Loucy (cell line): Measurements from ENCODE around the gene ATP9A.

ENCODE experiments used
- H2AFZ ChIP-seq: fragments of 200-600 bp; sonication (generic); 2 replicates; pipeline ENCODE4 v1.6.0; 2016; ENCODE audit warnings: antibody characterized with exemption, mild to moderate bottlenecking, low read length, moderate library complexity
- H3F3A ChIP-seq: fragments of 200-600 bp; 2 replicates; pipeline ENCODE4 v1.6.0; 2016; ENCODE audit warnings: antibody characterized with exemption, low read depth, mild to moderate bottlenecking
- H3K27me3 ChIP-seq: fragments of 200-600 bp; sonication (generic); 2 replicates; pipeline ENCODE4 v1.6.1; 2014; ENCODE audit warnings: low read length, mild to moderate bottlenecking; ENCODE audit not compliant: insufficient read depth, poor library complexity, severe bottlenecking
- H3K36me3 ChIP-seq: fragments of 200-600 bp; sonication (generic); 2 replicates; pipeline ENCODE4 v1.6.1; 2016; ENCODE audit warnings: low read length; ENCODE audit not compliant: insufficient read depth
- H3K4me1 ChIP-seq: fragments of 200-600 bp; sonication (generic); 2 replicates; pipeline ENCODE4 v1.5.1; 2014; ENCODE audit warnings: low read length, mild to moderate bottlenecking; ENCODE audit not compliant: insufficient read depth, poor library complexity, severe bottlenecking
- H3K4me2 ChIP-seq: fragments of 200-600 bp; sonication (generic); 2 replicates; pipeline ENCODE4 v1.6.0; 2014; ENCODE audit warnings: antibody characterized with exemption, low read length, low read depth, mild to moderate bottlenecking; ENCODE audit not compliant: poor library complexity, severe bottlenecking
- H3K4me3 ChIP-seq: fragments of 200-600 bp; sonication (generic); 2 replicates; pipeline ENCODE4 v1.5.1; 2014; ENCODE audit warnings: low read length, mild to moderate bottlenecking, mixed read lengths; ENCODE audit not compliant: poor library complexity, severe bottlenecking
- H3K79me2 ChIP-seq: fragments of 200-600 bp; sonication (generic); 2 replicates; pipeline ENCODE4 v1.6.1; 2014; ENCODE audit warnings: low read length; ENCODE audit not compliant: insufficient read depth
- H3K9ac ChIP-seq: fragments of 200-600 bp; sonication (generic); 2 replicates; pipeline ENCODE4 v1.6.0; 2014; ENCODE audit warnings: mild to moderate bottlenecking, low read depth, low read length, moderate library complexity; ENCODE audit not compliant: poor library complexity, severe bottlenecking
- H3K9me2 ChIP-seq: fragments of 200-600 bp; sonication (generic); replicated peaks from 2 replicates; pipeline ENCODE4 v1.6.1; 2016; ENCODE audit warnings: low read depth, low read length, mixed read lengths
- H3K9me3 ChIP-seq: fragments of 200-600 bp; sonication (generic); 2 replicates; pipeline ENCODE4 v1.6.1; 2014; ENCODE audit warnings: mild to moderate bottlenecking, antibody characterized with exemption, low read length, low read depth; ENCODE audit not compliant: insufficient read depth
- H4K20me1 ChIP-seq: fragments of 200-600 bp; sonication (generic); 2 replicates; pipeline ENCODE4 v1.6.0; 2014; ENCODE audit warnings: antibody characterized with exemption, low read length, mild to moderate bottlenecking; ENCODE audit not compliant: insufficient read depth, poor library complexity, severe bottlenecking
- EZH2phosphoT487 ChIP-seq: fragments of 200-600 bp; IDR thresholded peaks from 2 replicates; pipeline ENCODE4 v1.6.1; 2018; ENCODE audit warnings: antibody characterized with exemption, mild to moderate bottlenecking, moderate library complexity, borderline replicate concordance
- TF ChIP-seq, protein P1 (sequence below): fragments of 200-600 bp; sonication (generic); conservative IDR thresholded peaks from 2 replicates; pipeline ENCODE4 v1.5.1; 2014; ENCODE audit warnings: mild to moderate bottlenecking, antibody characterized with exemption, low read length

ATP9A gene

GRCh38 chr20:51631953-51632352 lies 136.2 kb downstream of the ATP9A start:
- peaks cover 54% of the 10 kb centered on the region for H3K79me2 ChIP-seq
- H3K4me3 ChIP-seq = no peak overlapping the region
- no peak overlapping the region for H2AFZ ChIP-seq
- H3K36me3 ChIP-seq = peaks cover 65% of the 10 kb centered on the region
- H3K27me3 ChIP-seq = no peaks in the 10 kb centered on the region
- H3F3A ChIP-seq = peaks cover 10% of the 10 kb centered on the region
- no peaks in the 10 kb centered on the region for H3K9me3 ChIP-seq
- H3K9ac ChIP-seq = no peak overlapping the region
- peaks cover 36% of the 10 kb centered on the region for H3K4me1 ChIP-seq
- peak overlapping the region; percentile 88 for H3K4me2 ChIP-seq
- peaks cover 37% of the 10 kb centered on the region for H4K20me1 ChIP-seq
- no peak for TF ChIP-seq EZH2phosphoT487
- TF ChIP-seq, protein P1, sequence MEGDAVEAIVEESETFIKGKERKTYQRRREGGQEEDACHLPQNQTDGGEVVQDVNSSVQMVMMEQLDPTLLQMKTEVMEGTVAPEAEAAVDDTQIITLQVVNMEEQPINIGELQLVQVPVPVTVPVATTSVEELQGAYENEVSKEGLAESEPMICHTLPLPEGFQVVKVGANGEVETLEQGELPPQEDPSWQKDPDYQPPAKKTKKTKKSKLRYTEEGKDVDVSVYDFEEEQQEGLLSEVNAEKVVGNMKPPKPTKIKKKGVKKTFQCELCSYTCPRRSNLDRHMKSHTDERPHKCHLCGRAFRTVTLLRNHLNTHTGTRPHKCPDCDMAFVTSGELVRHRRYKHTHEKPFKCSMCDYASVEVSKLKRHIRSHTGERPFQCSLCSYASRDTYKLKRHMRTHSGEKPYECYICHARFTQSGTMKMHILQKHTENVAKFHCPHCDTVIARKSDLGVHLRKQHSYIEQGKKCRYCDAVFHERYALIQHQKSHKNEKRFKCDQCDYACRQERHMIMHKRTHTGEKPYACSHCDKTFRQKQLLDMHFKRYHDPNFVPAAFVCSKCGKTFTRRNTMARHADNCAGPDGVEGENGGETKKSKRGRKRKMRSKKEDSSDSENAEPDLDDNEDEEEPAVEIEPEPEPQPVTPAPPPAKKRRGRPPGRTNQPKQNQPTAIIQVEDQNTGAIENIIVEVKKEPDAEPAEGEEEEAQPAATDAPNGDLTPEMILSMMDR = no peak
- H3K9me2 ChIP-seq = no peaks in the 10 kb centered on the region

DNA sequence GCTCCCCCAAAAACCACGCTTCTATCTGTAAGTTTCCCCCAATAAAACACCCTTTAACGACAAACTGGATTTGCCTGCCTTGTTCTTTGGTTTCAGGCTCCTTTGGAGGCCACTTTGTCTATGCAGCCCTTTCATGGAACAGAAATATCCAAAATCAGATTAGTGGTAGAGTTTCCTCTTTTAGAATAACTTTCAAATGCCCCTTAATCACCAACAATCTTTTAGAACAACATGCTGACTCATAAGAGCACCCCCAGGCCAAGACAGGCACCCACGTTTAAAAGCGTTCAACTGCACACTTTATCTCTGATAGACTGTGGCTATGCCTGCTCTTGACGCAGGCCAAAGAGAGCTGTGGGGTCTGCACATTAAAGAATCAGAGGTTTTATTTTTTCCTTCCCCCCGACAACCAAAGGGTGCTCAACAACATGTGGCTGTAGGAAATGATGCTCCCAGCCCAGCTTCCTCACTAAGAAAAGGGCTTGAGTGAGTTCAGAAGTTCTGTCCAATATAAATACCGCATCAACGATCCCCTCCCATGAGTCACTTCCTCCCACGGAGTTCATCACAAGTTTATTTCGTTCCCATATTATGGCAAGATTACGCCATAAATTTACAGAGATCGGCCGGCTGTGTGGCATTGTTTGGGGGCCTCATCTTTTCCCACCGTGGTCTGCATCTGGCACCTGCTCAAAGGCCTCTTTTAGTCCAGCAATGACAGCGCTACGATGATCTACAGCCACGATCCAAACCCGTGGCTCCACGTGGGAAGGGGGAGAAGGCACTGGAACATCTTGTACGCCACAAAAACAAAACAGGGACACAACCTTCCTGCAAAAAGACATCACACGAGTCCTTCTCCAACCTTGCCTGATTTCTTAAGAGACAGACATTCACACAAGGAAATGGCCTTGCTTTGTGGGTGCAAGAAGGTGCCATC lies 136.9 kb downstream of the ATP9A start:
- H3K36me3 ChIP-seq = peaks cover 62% of the 10 kb centered on the region
- H4K20me1 ChIP-seq = peaks cover 37% of the 10 kb centered on the region
- peak overlapping the region; percentile 54 for H3K4me3 ChIP-seq
- H3K9me3 ChIP-seq = no peaks in the 10 kb centered on the region
- peak overlapping the region; percentile 88 for H3K4me2 ChIP-seq
- TF ChIP-seq, protein P1 = no peak
- no peak for TF ChIP-seq EZH2phosphoT487
- H3K9ac ChIP-seq = peak overlapping the region; percentile 46
- peaks cover 54% of the 10 kb centered on the region for H3K79me2 ChIP-seq
- H3K27me3 ChIP-seq = no peaks in the 10 kb centered on the region
- H3K9me2 ChIP-seq = no peaks in the 10 kb centered on the region
- peaks cover 36% of the 10 kb centered on the region for H3K4me1 ChIP-seq
- H2AFZ ChIP-seq = no peak overlapping the region
- H3F3A ChIP-seq = peaks cover 10% of the 10 kb centered on the region

DNA sequence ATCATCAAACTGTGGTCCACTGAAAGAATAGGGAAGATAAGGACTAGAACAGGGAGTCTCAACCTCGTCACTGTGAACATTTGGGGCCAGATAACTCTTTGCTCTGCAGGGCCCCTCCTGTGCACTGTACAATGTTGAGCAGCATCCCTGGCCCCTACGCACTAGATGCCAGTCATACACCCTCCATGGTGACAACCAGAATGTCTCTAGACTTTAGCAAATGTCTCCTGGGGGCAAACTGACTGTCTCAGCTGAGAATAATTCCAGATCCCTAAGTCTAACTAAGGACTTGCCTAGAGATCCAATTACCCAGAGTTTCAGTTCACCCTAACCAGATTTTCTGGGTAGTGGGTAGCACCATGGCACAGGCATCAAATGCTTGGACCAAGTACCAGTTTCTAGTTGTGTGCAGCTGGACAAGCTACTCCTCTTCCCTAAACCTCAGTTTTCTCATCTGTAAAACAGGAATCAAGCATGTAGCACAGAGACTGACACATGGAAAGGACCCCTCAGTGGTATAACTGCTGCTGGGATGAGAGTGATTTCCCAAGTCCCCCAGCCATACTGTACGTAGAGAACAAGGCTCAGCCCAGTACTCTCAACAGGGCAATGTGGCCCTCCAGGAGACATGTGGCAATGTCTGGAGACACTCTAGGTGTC lies 138.7 kb downstream of the ATP9A start:
- peaks cover 64% of the 10 kb centered on the region for H3K36me3 ChIP-seq
- H3K4me3 ChIP-seq = no peak overlapping the region
- H4K20me1 ChIP-seq = peaks cover 38% of the 10 kb centered on the region
- TF ChIP-seq EZH2phosphoT487 = no peak
- TF ChIP-seq, protein P1 = no peak
- H2AFZ ChIP-seq = no peak overlapping the region
- no peak overlapping the region for H3K9ac ChIP-seq
- H3K27me3 ChIP-seq = no peaks in the 10 kb centered on the region
- peaks cover 36% of the 10 kb centered on the region for H3K4me1 ChIP-seq
- peaks cover 45% of the 10 kb centered on the region for H3K79me2 ChIP-seq
- no peaks in the 10 kb centered on the region for H3K9me2 ChIP-seq
- H3K4me2 ChIP-seq = peak overlapping the region; percentile 88
- peaks cover 10% of the 10 kb centered on the region for H3F3A ChIP-seq
- H3K9me3 ChIP-seq = no peaks in the 10 kb centered on the region
